Right lobe of liver (tissue), 4 donors: Measurements from ENCODE around the gene PRKN.

Source experiments
- CTCF ChIP-seq, 4 donors: fragments of 200-600 bp in 3 of 4; fragments of 450-650 bp in 1 of 4; IDR thresholded peaks; one replicate each; pipeline versions ENCODE4 v1.5.1 to v1.8.0; 2016 to 2022; ENCODE audit warnings: antibody characterized with exemption in 4 of 4, mild to moderate bottlenecking in 2 of 4
- POLR2A ChIP-seq: fragments of 450-650 bp; IDR thresholded peaks from one replicate; pipeline ENCODE4 v1.6.1; 2017; ENCODE audit warnings: antibody characterized with exemption, mild to moderate bottlenecking
- donor health status: DM: no; HTN: no; CAD: no.
- donor health status: DM: no; HTN: no; CAD: no.
- donor health status: DM: no; HTN: yes; CAD: no.

- TF ChIP-seq CTCF (IDR thresholded peaks at IDR 0.05) (no peak), POLR2A (no peak)
Measured at GRCh38 chr6:161926324-161926723, 801.2 kb downstream of the PRKN start.
